22Rv1 (cell line): ENCODE measurements around the gene D2HGDH.

Experiments used
- CTCF ChIP-seq: fragments of 450-650 bp; IDR thresholded peaks from 2 replicates; pipeline ENCODE4 v1.5.1; 2017; ENCODE audit warnings: mild to moderate bottlenecking
- ZFX ChIP-seq: fragments of 450-650 bp; IDR thresholded peaks from 2 replicates; pipeline ENCODE4 v1.6.1; 2017; ENCODE audit warnings: antibody characterized with exemption, borderline replicate concordance

- no peak for TF ChIP-seq CTCF
- no peak for TF ChIP-seq ZFX
These were observed 6.4 kb upstream of the D2HGDH start for GRCh38 chr2:241728000-241728399.
